GM18508 (cell line): ENCODE data around the gene RBM47.

ENCODE experiments used
- ATAC-seq: cut with Tn5 transposase; IDR thresholded peaks from one replicate; pipeline ENCODE4 v1.9.1; 2021; ENCODE audit warnings: moderate number of reproducible peaks; ENCODE audit not compliant: insufficient read depth, unreplicated experiment

The RBM47 gene

DNA sequence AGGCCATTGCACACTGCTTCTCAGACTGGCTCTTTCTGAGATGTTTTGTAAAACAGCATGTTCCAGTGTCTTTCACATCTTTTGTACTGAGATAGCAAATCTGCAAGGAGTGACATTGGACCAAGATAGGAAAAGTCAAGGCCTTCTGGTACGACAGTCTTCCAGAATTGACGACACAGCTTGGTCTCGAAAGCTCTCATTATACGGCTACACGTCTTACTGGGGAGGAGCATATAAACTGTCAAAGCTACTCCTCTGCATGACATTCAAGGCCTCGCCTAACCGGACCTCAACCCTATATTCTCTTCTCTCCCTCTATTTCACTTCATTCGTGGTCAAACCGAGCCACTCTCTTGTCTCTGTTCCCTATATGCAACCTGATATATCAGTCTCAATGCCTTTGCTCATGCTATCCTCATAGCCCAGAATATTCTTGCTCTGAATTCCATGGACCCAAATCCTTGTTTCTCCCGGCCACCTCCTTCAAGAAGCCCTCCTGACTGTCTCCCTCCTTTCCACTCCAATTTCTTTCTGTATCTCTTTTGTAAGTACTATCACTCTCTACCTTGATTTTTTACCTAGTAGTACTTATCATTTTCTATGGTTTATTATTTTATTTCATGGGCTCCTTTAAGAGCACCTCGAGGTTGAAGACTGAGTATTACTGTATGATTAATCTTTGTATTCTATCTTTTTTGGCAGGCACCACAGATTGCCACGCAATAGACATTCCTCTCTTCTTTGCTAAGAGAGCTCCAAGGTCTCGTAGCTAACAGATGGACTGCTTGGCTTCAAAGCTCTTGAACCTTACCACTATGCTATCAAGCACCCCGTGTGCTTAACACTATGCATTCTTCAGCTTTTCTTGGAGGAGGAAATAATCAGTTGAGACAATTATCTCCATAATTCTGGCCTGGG, 35.1 kb downstream of the RBM47 start:
- ATAC-seq = no peak

DNA sequence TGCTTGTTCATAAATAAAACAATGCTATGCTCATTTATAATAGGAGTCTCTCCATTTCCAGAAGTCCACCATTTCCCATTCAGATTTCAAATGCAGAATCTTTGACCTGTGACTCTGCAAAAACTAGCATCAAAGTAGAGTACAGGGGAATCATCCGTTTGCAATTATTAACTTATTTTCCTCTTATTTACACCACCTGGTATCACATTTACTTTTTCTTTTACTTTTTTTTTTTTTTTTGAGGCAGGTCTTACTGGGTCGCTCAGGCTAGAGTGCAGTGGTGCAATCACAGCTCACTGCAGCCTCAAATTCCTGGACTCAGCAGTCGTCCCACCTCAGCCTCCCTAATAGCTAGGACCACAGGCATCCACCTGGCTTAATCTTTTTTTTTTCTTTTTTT, 37.6 kb downstream of the RBM47 start:
- ATAC-seq = no peak

DNA sequence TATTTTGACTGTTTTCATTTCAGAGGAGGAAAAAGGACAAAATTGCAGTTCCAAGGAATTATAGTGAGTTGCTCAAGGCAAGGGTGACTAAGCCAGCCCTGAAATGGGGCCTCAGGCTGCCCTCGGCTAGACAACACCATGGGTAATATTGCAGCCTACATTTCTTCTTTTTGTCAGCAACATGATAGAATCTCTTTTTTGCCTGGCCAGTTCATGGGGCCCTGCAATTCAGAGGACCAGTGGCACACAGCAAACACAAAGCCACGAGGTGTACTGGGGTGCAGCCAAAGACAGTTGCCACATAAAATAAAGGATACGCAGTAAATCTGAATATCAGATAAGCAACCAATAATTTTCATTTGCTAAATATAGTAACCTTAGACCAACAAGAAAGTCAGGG, 41.8 kb downstream of the RBM47 start:
- no peak for ATAC-seq

DNA sequence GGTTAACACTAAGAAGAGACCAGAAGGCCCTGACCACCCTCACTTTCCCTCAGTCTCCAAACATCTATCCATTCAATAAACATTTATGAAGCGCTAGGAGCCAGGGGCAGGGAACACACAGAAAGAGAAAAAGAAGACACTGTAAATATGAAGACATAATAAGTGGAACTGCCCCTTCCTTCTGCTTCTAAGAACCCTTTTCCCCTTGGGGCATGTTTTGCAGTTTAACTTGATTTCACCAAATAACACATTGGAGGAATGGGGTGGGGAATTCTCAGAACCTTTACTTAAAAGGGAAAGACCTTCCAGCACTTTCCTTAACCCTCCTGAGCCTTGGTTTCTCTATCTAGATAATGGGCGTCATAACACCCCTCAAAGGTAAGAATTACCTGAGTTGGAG, 42.3 kb downstream of the RBM47 start:
- no peak for ATAC-seq

DNA sequence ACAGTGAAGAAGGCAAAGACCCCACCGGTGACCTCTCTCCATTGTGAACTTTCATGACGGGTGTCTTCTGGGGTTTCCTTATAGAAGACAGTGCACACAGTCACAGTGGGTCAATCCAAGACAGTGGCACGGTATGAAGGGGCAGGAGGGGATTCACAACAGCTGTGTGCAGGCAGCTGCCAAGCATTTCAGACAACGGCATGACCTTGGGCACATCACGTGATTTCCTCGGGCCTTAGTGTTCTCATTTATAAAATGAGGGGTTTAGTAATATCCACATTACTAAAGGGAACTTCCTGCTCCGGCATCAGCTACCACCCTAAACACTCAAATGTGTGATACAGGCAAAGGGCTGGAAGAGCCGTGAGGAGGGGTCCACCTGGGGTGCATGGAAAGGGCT, 42.9 kb downstream of the RBM47 start:
- no peak for ATAC-seq

DNA sequence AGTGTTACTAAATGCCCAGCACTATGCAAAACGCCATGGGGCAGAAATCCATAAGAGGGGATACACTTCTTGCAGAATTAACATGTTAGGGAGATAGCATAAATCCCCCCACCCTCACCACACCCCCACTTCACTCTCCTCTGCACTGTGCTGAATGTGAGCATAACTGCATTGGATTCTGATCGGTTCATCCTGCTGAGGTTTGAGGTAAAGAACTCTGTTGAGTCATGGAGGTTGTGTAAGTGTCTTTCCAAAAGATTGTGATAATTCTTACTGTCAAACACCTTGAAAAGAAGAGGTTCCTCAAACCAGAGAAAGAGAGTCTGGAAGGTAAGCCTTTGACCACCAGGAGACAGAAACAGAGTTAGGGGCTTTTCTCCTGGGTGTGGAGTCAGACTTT, 43.6 kb downstream of the RBM47 start:
- ATAC-seq = no peak

DNA sequence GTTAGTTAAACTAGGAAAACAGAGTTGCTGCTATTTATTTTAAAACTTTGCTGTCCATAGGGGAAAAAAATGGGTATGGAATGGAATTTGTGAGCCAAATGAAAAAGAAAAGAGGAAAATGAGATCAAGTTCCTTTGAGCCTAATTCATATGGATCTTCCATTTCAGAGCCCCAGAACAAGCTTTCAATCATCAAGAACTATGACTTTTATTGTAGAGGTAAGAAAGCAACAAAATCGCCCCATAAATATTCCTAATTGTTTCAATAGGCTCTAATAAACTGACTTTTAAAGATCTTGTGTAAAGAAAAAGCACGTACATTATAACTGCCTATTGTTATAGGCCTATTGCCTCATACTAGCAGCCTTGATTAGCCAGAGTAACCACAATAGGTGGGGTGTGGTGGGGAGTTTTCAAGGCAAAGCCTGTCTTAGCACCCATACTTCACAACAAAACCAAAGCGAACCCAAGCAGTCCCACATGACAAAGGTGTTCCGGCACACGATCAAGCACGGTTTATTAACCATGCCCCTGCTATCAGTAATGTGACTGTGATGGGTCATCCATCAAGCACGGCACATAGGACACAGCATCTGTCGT, 44.4 kb downstream of the RBM47 start:
- ATAC-seq = no peak

DNA sequence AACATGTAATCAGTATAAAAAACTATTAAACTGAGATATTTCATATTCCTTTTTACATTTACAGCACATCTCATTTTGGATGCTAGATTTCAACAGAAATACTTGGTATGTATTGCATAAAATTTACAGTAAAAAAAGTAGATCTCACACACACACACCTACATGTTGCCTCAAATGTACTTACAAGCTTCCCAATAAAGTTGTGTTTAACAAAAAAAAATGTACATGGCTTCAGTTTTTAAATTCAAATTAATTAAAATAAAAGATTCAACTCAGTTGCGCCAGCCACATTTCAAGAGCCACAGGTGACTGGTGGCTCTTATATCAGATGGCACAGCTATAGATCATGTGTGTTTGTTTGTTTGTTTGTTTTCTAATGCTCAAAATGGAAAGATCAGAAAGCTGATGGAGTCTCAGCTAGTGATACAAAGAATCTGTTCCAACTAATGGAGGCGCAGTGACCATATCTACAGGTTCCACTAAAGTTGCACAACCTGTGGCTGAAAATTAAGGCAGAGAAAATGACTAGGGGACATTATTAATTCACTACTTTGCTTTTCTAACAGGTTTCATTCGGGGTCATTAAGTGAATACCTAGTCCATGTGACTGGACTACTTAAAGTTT, 45.0 kb downstream of the RBM47 start:
- ATAC-seq = no peak

DNA sequence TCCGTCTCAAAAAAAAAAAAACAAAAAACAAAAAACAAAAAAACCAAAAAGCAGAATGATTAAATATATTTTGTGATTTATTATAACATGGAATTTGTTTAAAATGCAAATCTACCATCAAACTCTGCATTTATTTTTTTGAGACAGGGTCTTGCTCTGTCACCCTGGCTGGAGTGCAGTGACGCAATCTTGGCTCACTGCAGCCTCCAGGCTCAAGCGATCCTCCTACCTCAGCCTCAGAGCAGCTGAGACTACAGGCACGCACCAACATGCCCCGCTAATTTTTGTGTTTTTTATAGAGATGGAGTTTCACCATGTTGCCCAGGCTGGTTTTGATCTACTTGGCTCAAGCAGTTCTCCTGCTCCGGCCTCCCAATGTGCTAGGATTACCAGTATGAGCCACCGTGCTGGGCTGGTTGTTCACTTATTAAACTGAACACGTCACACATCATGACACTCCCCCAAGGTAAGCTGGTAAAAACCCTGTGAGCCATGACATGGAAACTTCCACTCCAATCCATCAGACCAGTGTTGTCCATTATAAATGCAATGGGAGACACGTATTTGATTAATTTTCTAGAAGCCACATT, 45.7 kb downstream of the RBM47 start:
- no peak for ATAC-seq

DNA sequence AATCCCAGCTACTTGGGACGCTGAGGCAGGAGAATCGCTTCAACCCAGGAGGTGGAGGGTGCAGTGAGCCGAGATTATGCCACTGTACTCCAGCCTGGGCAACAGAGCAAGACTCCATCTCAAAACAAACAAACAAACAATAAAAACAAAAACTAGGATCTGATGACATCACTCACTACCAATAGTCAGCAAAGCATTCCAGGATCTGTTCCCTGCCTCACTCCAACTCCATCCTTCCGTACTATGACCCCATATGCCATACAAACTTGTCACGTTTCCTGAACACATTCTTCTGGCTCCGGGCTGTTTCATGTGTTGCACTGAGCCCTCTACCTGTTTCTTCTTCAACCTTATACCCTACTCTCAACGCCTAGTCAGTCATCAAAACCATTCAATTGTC, 47.3 kb downstream of the RBM47 start:
- no peak for ATAC-seq

DNA sequence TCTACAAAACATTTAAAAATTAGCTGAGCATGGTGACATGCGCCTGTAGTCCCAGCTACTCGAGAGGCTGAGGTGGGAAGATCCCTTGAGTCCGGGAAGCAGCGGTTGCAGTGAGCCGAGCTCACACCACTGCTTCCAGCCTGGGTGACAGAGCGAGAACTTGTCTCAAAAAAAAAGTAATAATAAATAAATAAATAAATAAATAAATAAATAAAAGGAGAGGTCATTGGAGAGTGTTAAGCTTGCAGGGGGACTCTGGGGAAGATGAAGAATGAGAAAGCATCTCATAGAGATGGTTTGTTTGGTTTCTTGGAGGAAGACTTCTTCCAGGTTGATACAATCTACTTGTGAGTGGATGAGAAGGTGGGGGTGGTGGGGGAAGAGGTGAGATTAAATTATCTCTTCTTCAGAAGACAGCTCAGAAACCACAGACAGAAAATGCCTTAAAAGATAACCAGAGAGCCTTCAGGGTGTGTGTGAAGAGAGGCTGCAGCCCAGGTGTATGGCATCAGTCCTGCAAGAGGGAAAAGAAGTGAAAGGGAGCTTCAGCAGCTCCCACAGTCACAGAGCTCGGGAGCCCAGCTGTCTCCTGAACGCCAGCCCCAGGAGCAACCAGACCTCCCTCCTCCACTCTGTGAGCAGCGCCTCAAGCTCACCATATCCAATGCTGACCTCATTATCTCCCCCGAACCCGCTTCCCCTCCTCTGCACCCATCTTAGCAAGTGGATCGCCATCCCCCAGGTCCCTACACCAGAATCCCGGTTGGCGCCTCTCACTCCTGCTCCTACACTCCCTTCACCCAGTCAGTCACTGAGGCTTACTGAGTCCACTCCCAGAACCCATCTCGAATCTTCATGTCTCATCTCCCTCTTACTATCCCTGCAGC, 48.2 kb downstream of the RBM47 start:
- ATAC-seq = no peak

DNA sequence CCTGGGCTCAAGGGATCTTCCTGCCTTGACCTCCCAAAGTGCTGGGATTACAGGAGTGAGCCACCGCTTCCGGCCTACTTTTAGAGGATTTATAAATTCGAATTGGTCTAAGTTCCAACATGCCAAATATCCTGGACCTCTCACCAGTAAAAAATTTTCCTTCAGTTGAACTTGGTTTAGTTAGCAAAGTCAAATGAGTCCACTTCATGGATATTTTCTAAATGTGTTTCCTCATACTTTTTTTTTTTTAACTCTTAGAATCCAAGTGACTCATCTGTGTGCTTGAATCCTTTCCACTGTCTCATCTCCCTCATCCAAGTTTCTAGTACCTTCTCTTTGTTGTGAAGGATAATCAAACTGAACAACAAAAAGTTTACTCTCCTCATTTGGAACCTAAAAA, 49.7 kb downstream of the RBM47 start:
- no peak for ATAC-seq

DNA sequence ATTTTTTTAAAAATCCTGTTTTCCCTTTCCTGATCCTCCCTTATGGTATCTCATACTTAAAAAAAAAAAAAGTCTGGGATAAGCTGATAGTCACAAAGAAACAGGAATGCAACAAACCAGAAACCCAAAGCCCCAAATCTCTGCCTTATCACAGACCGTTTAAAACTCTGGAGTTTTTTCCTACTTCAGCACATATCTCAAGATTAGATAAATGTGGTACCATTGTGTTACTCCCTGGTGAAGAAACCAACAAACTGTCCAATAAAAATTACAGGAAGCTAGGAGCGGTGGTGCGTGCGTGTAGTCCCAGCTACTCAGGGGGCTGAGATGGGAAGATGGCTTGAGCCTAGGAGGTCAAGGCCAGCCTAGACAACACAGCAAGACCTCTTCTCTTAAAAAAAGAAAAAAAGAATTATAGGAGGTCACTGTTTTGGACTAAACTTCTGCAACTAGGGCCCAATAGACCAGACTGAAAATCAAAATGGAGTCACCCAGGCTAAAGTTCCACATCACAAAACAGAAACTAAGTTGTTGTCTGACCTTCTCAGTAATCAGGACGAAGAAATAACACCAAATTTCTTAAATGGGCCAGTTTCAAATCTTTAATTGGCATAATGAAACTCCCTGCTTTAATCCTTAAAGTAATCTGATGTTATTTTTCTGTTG, 51.9 kb downstream of the RBM47 start:
- ATAC-seq = no peak

DNA sequence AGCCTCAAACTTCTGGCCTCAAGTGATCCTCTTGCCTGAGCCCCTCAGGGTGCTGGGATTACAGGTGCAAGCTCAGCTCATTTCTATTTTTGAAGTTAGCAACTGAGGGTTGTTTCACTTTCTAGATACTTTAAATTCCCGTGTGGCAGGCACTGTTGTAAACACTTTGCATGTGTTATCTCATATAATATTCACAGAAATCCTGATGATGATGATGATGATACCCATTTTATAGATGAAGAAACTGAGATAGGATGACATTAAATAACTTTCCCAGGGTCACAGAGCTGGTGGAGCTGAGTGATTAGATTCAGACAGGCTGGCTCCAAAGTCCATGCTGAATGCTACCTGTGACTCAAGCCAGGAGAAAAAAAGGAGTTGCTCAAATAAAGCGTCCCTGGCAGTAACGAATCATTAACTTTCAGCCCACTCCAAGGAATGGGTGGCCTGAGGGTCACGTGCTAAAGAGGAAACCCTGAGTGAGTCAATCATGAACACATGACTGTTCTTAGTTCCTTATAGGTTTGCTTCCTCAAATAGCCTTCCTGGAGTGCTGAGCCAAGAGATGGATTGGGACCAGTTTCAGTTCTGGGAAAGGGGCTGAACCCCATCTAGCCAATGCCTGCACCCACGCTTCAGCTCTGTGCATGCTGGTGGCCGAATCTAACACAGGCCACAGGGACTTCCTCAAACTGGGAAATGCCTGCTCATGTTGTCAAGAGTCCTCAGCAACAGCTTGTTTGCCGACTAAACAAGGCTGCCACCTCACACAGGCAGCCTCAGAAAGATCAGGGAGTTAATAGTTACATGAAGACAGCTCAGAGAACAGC, 52.8 kb downstream of the RBM47 start:
- ATAC-seq = peak; percentile 50

DNA sequence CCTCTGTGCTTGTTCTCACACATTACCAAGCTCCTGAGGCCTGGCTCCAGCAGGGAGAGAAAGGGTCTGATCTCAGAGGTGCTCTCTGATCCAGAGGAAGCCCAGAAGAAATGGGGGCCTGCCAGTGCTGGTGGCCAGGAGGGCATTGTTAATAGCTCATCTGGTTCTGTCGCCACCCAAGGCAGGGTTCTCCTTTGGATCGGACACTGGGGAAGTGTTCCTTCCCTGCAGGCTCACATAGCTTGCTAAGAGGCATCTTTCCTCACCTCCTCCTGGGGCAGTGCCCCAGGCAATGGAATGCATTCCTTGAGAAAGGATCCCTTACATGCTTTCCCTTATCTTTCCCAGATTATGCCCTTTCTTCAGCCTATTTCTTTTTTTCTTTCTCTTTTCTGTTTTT, 53.8 kb downstream of the RBM47 start:
- no peak for ATAC-seq

DNA sequence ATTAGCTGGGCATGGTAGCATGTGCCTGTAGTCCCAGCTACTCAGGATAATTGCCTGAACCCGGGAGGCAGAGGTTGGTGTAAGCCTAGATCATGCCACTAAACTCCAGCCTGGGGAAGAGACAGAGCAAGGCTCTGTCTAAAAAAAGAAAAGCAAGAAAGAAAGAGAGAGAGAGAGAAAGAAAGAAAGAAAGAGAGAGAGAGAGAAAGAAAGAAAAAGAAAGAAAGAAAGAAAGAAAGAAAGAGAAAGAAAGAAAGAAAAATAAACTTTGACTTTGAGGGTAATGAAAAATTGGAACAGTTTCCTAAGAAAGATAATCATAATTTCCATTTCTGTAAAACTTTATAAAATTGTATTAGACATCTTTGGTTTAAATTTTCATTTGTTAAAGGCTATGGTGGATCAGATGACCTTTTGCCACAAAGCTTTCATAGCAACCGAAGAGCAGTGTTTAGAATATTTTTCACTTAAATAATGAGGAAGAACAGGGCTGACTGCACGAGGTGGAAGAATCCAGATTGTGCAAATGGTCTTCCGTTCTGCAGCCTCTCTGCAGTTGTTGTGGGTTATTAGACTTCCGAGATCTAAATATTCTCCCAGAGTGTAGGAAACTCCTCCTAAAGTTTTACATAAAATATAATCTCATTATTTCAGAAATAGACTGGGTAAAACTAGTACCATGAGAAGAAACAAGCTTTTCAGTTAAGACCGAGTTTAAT, 55.9 kb downstream of the RBM47 start:
- ATAC-seq = no peak

DNA sequence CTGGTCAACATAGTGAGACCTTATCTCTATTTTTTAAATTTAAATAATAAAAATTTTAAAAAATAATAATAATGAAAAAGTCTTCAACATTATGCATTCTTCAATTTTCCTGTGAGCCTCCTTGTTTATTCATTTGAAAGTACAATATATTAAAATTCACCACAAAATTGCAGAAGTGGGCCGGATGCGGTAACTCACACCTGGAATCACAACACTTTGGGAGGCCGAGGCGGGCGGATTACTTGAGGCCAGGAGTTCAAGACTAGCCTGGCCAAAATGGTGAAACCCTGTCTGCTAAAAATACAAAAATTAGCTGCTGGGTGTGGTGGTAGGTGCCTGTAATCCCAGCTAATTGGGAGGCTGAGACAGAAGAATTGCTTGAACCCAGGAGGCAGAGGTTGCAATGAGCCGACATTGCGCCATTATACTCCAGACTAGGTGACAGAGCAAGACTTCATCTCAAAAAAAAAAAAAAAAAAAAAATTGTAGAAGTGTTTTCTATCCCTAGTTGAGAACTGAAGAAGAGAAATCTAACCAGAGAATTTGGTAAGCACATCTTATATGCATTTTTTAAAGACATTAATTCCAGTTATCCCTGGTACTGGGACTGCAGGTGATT, 56.9 kb downstream of the RBM47 start:
- no peak for ATAC-seq

DNA sequence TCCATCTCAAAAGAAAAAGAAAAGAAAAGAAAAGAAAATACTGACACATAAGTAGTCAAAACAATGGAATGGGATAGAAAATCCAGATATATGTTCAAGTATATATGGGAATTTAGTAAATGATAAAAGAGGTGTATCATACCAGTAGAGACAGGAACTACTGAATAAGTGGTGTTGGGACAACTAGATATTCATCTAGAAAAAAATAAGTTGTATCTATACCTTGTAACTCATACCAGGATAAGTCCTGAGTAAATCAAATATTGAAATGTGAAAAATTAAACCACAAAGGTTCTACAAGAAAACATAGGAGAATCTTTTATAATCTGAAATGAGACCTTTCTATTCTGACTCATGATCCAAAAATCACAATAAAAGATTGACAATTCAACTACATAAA, 58.5 kb downstream of the RBM47 start:
- ATAC-seq = no peak
